Measurements from ENCODE around the gene MLH1. TPM values are rescaled to one million over a fixed set of nuclear protein-coding genes. Genes with fewer than 3 reads are reported as not detected.

MLH1 gene
- total and polyA plus RNA-seq, 10 of the 15 experiments (the other 5 are each of a cell fraction or from before 2014, with no cell fraction given) = 58.6 to 109 (median 81.4) TPM

DNA sequence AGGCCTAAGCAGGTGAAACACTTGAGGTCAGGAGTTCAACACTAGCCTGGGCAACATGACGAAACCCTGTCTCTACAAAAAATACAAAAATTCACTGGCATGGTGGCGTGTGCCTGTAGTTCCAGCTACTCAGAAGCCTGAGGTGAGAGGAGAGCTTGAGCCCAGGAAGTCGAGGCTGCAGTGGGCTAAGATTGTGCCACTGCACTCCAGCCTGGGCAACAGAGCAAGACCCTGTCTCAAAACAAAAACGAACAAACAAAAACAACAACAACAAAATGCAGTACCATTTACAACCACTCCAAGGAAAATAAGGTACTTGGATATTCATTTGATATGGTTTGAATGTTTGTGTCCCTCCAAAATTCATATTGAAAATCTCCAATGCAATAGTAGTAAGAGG lies 32.8 kb upstream of the MLH1 start:
- no peak overlapping the region for H3K27ac ChIP-seq (ENCODE audit: control insufficient read depth, insufficient read depth)
- H3K9ac ChIP-seq (ENCODE audit: control insufficient read depth, insufficient read depth, low read length) = no peak overlapping the region
- no TSS peak for BruUV-seq (replicated peaks)
- H2AFZ ChIP-seq (ENCODE audit: control insufficient read depth, low read depth, low read length) = no peak overlapping the region
- no peaks in the 10 kb centered on the region for H3K4me1 ChIP-seq (ENCODE audit: control insufficient read depth, insufficient read depth, low read length)
- no peak overlapping the region for H3K4me3 ChIP-seq
- H3K4me2 ChIP-seq (ENCODE audit: control insufficient read depth, insufficient read depth) = no peak overlapping the region
- H3K79me2 ChIP-seq (ENCODE audit: control insufficient read depth, insufficient read depth, low read length) = no peaks in the 10 kb centered on the region
- DNase-seq (ENCODE audit: low read depth, low spot score) (no peak), ATAC-seq (no peak), FAIRE-seq (no peak)
- POLR2A ChIA-PET = interaction anchor here (0.7 kb wide), 1 partner anchor 1026 kb away, joined by 5 read pairs; no protein-coding TSS in a partner anchor
- RAD21 ChIA-PET (ENCODE audit: unreplicated experiment) = interaction anchor here (0.9 to 4.9 kb wide), 7 partner anchors 9 to 190 kb away, joined by 3 to 83 read pairs (median 13); no protein-coding TSS in a partner anchor
- CTCF ChIA-PET = interaction anchor here (0.9 to 4.9 kb wide), 12 partner anchors 9 to 229 kb away, joined by 4 to 116 read pairs (median 26); partner anchors contain the start of gene TRANK1
- SMC1A ChIA-PET (ENCODE audit: uncharacterized antibody, unreplicated experiment) = interaction anchor here (0.9 to 4.5 kb wide), 7 partner anchors 9 to 147 kb away, joined by 3 to 70 read pairs (median 18); no protein-coding TSS in a partner anchor
- intact Hi-C loops (cut with micrococcal nuclease; ENCODE audit: unreplicated experiment) = no loop called here
- no peaks in the 10 kb centered on the region for H3K27me3 ChIP-seq (replicated peaks in 1 of 2; ENCODE audit: control insufficient read depth in 2 of 2, insufficient read depth in 2 of 2, low read length in 1 of 2)
- H3K9me3 ChIP-seq (replicated peaks; ENCODE audit: control insufficient read depth, insufficient read depth, low read length) = no peaks in the 10 kb centered on the region
- WGBS (ENCODE audit: insufficient coverage, insufficient replicate concordance, low lambda C conversion rate, missing lambda C conversion rate) = 63% methylated on average over 4 of the region's 4 CpGs
- in situ Hi-C loops (cut with MboI) = no loop called here
- no peaks in the 10 kb centered on the region for H4K20me1 ChIP-seq (ENCODE audit: control insufficient read depth, insufficient read depth)
- H3K36me3 ChIP-seq (ENCODE audit: control insufficient read depth in 2 of 2, insufficient read depth in 2 of 2, low read length in 1 of 2) = no peaks in the 10 kb centered on the region
- TF ChIP-seq RB1 (IDR thresholded peaks at IDR 0.05; ENCODE audit: borderline replicate concordance) (no peak), CHD1 (IDR thresholded peaks at IDR 0.05; ENCODE audit: low read depth, low read length) (no peak), ETV6 (conservative IDR thresholded peaks at IDR 0.05 in 1 of 2, IDR thresholded peaks at IDR 0.05 in 1 of 2; ENCODE audit: borderline replicate concordance in 1 of 2, low read depth in 1 of 2) (no peak), EP300 (IDR thresholded peaks at IDR 0.05; ENCODE audit: borderline replicate concordance in 1 of 2, control insufficient read depth in 1 of 2, low read depth in 2 of 2, low read length in 2 of 2) (no peak), ZSCAN29 (IDR thresholded peaks at IDR 0.05) (no peak), FOXM1 (IDR thresholded peaks at IDR 0.05; ENCODE audit: low read depth, low read length) (no peak), TCF7 (IDR thresholded peaks at IDR 0.05; ENCODE audit: borderline replicate concordance) (no peak), JUNB (IDR thresholded peaks at IDR 0.05) (no peak), RAD51 (IDR thresholded peaks at IDR 0.05) (no peak), PML (IDR thresholded peaks at IDR 0.05; ENCODE audit: low read length) (no peak), WRNIP1 (IDR thresholded peaks at IDR 0.05; ENCODE audit: borderline replicate concordance, low read depth, low read length) (no peak), HDGF (IDR thresholded peaks at IDR 0.05) (no peak), SREBF2 (IDR thresholded peaks at IDR 0.05; ENCODE audit: low read length) (no peak)
- TF ChIP-seq, protein P1, sequence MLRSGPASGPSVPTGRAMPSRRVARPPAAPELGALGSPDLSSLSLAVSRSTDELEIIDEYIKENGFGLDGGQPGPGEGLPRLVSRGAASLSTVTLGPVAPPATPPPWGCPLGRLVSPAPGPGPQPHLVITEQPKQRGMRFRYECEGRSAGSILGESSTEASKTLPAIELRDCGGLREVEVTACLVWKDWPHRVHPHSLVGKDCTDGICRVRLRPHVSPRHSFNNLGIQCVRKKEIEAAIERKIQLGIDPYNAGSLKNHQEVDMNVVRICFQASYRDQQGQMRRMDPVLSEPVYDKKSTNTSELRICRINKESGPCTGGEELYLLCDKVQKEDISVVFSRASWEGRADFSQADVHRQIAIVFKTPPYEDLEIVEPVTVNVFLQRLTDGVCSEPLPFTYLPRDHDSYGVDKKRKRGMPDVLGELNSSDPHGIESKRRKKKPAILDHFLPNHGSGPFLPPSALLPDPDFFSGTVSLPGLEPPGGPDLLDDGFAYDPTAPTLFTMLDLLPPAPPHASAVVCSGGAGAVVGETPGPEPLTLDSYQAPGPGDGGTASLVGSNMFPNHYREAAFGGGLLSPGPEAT (IDR thresholded peaks at IDR 0.05; ENCODE audit: low read depth) = no peak
- TF ChIP-seq, protein P2, sequence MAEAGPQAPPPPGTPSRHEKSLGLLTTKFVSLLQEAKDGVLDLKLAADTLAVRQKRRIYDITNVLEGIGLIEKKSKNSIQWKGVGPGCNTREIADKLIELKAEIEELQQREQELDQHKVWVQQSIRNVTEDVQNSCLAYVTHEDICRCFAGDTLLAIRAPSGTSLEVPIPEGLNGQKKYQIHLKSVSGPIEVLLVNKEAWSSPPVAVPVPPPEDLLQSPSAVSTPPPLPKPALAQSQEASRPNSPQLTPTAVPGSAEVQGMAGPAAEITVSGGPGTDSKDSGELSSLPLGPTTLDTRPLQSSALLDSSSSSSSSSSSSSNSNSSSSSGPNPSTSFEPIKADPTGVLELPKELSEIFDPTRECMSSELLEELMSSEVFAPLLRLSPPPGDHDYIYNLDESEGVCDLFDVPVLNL (IDR thresholded peaks at IDR 0.05; ENCODE audit: low read depth, low read length) = no peak
- TF ChIP-seq, protein P3, sequence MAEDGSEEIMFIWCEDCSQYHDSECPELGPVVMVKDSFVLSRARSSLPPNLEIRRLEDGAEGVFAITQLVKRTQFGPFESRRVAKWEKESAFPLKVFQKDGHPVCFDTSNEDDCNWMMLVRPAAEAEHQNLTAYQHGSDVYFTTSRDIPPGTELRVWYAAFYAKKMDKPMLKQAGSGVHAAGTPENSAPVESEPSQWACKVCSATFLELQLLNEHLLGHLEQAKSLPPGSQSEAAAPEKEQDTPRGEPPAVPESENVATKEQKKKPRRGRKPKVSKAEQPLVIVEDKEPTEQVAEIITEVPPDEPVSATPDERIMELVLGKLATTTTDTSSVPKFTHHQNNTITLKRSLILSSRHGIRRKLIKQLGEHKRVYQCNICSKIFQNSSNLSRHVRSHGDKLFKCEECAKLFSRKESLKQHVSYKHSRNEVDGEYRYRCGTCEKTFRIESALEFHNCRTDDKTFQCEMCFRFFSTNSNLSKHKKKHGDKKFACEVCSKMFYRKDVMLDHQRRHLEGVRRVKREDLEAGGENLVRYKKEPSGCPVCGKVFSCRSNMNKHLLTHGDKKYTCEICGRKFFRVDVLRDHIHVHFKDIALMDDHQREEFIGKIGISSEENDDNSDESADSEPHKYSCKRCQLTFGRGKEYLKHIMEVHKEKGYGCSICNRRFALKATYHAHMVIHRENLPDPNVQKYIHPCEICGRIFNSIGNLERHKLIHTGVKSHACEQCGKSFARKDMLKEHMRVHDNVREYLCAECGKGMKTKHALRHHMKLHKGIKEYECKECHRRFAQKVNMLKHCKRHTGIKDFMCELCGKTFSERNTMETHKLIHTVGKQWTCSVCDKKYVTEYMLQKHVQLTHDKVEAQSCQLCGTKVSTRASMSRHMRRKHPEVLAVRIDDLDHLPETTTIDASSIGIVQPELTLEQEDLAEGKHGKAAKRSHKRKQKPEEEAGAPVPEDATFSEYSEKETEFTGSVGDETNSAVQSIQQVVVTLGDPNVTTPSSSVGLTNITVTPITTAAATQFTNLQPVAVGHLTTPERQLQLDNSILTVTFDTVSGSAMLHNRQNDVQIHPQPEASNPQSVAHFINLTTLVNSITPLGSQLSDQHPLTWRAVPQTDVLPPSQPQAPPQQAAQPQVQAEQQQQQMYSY (CRISPR knock-in tag; IDR thresholded peaks at IDR 0.05) = no peak

Data from GM12878 (cell line).